SK-N-SH (cell line): ENCODE measurements around the gene PROX1. TPM values are rescaled to one million over a fixed set of nuclear protein-coding genes. Genes with fewer than 3 reads are reported as not detected.

Experiments
- CTCF ChIA-PET: fragments of 300-600, 350-600 bp; formaldehyde crosslinking; extraction: SDS; loops from one replicate; lab custom pipeline; 2021; lab: Yijun Ruan, JAX
- POLR2A ChIA-PET: fragments of 350-600 bp; sonication (Branson Sonifier 250); formaldehyde crosslinking; extraction: SDS; loops from one replicate; lab custom pipeline; 2020; ENCODE audit warnings: antibody characterized with exemption, inconsistent platforms; lab: Yijun Ruan, JAX
- DNase-seq: peaks from one replicate; pipeline ENCODE4 v3.0.0; 2012
- H2AFZ ChIP-seq: fragments of 200-600 bp; sonication (generic); 2 replicates; pipeline ENCODE4 v1.8.1; 2016; ENCODE audit warnings: antibody characterized with exemption, mild to moderate bottlenecking, low read depth
- H3F3A ChIP-seq: fragments of 200-600 bp; sonication (generic); replicated peaks from 2 replicates; pipeline ENCODE3; 2016; ENCODE audit warnings: antibody characterized with exemption, mild to moderate bottlenecking; ENCODE audit not compliant: insufficient read depth
- H3K27ac ChIP-seq, 2 experiments: fragments of 200-500 bp in 1 of 2; fragments of 200-600 bp in 1 of 2; sonication (Bioruptor generic) in 1 of 2; sonication (generic), shearing (Covaris generic) in 1 of 2; 2 replicates each; pipeline versions ENCODE4 v1.5.1 to v1.6.1; 2014 to 2016; ENCODE audit warnings: low read depth in 2 of 2, inconsistent platforms in 1 of 2, low read length in 1 of 2, mild to moderate bottlenecking in 1 of 2, mixed read lengths in 1 of 2
- H3K27me3 ChIP-seq: fragments of 200-600 bp; sonication (generic), shearing (Covaris generic); 2 replicates; pipeline ENCODE4 v1.6.1; 2016; ENCODE audit warnings: mixed run types; ENCODE audit not compliant: insufficient read depth
- H3K36me3 ChIP-seq, 2 experiments: fragments of 200-500 bp in 1 of 2; fragments of 200-600 bp in 1 of 2; sonication (Bioruptor generic) in 1 of 2; sonication (generic) in 1 of 2; replicated peaks in 1 of 2; 2 replicates each; pipeline versions ENCODE3 to v1.5.1; 2014 to 2016; ENCODE audit warnings: low read length in 1 of 2, mild to moderate bottlenecking in 1 of 2; ENCODE audit not compliant: insufficient read depth in 2 of 2, control insufficient read depth in 1 of 2
- H3K4me1 ChIP-seq, 2 experiments: fragments of 200-500 bp in 1 of 2; fragments of 200-600 bp in 1 of 2; sonication (Bioruptor generic) in 1 of 2; sonication (generic), shearing (Covaris generic) in 1 of 2; 2 replicates each; pipeline versions ENCODE4 v1.5.1 to v1.6.1; 2014 to 2016; ENCODE audit warnings: low read depth in 1 of 2, low read length in 1 of 2, mixed run types in 1 of 2; ENCODE audit not compliant: insufficient read depth in 2 of 2, control insufficient read depth in 1 of 2
- H3K4me2 ChIP-seq: fragments of 200-600 bp; sonication (generic), shearing (Covaris generic); 2 replicates; pipeline ENCODE4 v1.6.1; 2017; ENCODE audit warnings: mixed run types
- H3K4me3 ChIP-seq, 2 experiments: fragments of 200-500 bp in 1 of 2; fragments of 200-600 bp in 1 of 2; sonication (Bioruptor generic) in 1 of 2; sonication (generic), shearing (Covaris generic) in 1 of 2; 2 replicates each; pipeline versions ENCODE4 v1.5.1 to v1.8.1; 2014 to 2016; ENCODE audit warnings: low read depth in 2 of 2, inconsistent platforms in 1 of 2, low read length in 1 of 2, mild to moderate bottlenecking in 1 of 2, mixed read lengths in 1 of 2, moderate library complexity in 1 of 2
- H3K79me2 ChIP-seq: fragments of 200-600 bp; sonication (generic); 2 replicates; pipeline ENCODE4 v1.8.1; 2017; ENCODE audit warnings: mild to moderate bottlenecking; ENCODE audit not compliant: insufficient read depth
- H3K9ac ChIP-seq: fragments of 200-600 bp; sonication (generic); 2 replicates; pipeline ENCODE4 v1.6.1; 2017; ENCODE audit warnings: mixed run types
- H3K9me2 ChIP-seq: fragments of 200-600 bp; sonication (generic); 2 replicates; pipeline ENCODE4 v1.6.1; 2017; ENCODE audit warnings: mixed run types
- H3K9me3 ChIP-seq: fragments of 200-600 bp; sonication (generic); 2 replicates; pipeline ENCODE4 v1.6.1; 2017; ENCODE audit warnings: mixed run types, mild to moderate bottlenecking, moderate library complexity
- H4K20me1 ChIP-seq: fragments of 200-600 bp; sonication (generic); 2 replicates; pipeline ENCODE4 v1.6.1; 2017; ENCODE audit warnings: mild to moderate bottlenecking, mixed run types; ENCODE audit not compliant: insufficient read depth
- CHD2 ChIP-seq: fragments of 150-350 bp; IDR thresholded peaks from 2 replicates; pipeline ENCODE4 v1.6.1; 2018; ENCODE audit warnings: low read length; ENCODE audit not compliant: partially characterized antibody
- EZH2phosphoT487 ChIP-seq: fragments of 200-600 bp; sonication (generic); IDR thresholded peaks from 2 replicates; pipeline ENCODE4 v1.6.1; 2017; ENCODE audit warnings: low read depth, mixed run types, mild to moderate bottlenecking, antibody characterized with exemption, moderate library complexity, borderline replicate concordance
- MAX ChIP-seq: IDR thresholded peaks from 2 replicates; pipeline ENCODE4 v1.4.0; 2012; ENCODE audit warnings: low read depth
- POLR2AphosphoS5 ChIP-seq: IDR thresholded peaks from 2 replicates; pipeline ENCODE4 v1.6.1; 2012; ENCODE audit warnings: low read depth, low read length
- RAD21 ChIP-seq: IDR thresholded peaks from 2 replicates; pipeline ENCODE4 v1.6.1; 2012; ENCODE audit warnings: mild to moderate bottlenecking, low read length
- REST ChIP-seq: IDR thresholded peaks from 2 replicates; pipeline ENCODE4 v1.6.1; 2012; ENCODE audit warnings: mild to moderate bottlenecking, low read depth, low read length, moderate library complexity
- RXRA ChIP-seq: IDR thresholded peaks from 2 replicates; pipeline ENCODE4 v1.4.0; 2012; ENCODE audit warnings: low read depth, mild to moderate bottlenecking, borderline replicate concordance
- SMC3 ChIP-seq: IDR thresholded peaks from 2 replicates; pipeline ENCODE4 v1.6.1; 2012; ENCODE audit warnings: low read depth, low read length, improper control_type of control experiment
- TAF1 ChIP-seq: IDR thresholded peaks from 2 replicates; pipeline ENCODE4 v1.6.1; 2012; ENCODE audit warnings: low read depth, mild to moderate bottlenecking, low read length, moderate library complexity, borderline replicate concordance
- USF1 ChIP-seq: IDR thresholded peaks from 2 replicates; pipeline ENCODE4 v1.4.0; 2012; ENCODE audit warnings: low read depth, borderline replicate concordance
- WGBS: methylation state at CpG from one replicate; pipeline ENCODE4 v1.1.6; 2017; ENCODE audit warnings: low lambda C conversion rate; 5-methylcytosine and 5-hydroxymethylcytosine counted together
- polyA plus RNA-seq, 3 experiments: library from polyadenylated mRNA; depleted of rRNA; stranded (reverse); fragments of >200 nt; gene quantifications; 2 replicates each; pipeline ENCODE4 v1.2.3, GENCODE V29; 2012

Gene PROX1
- polyA plus RNA-seq, 1 of the 3 experiments (the other 2 are of a cell fraction) = 0.25 TPM

GRCh38 chr1:214044438-214045214 is 56.9 kb downstream of the PROX1 start:
- Histone ChIP-seq H3K9me2 (no peaks in the 10 kb centered on the region), H3K36me3 (peaks cover 0 to 4% of the 10 kb centered on the region in 2 experiments), H3K4me1 (peaks cover 0 to 5% of the 10 kb centered on the region in 2 experiments; a peak in 2 of 4 replicates)
- TF ChIP-seq MAX (no peak), REST (no peak), CHD2 (no peak), RXRA (no peak), POLR2AphosphoS5 (no peak), SMC3 (no peak), EZH2phosphoT487 (no peak), RAD21 (no peak), USF1 (no peak), TAF1 (no peak)
- TF ChIP-seq, all 33 proteins: peak for 0
- no peak overlapping the region for H3K4me3 ChIP-seq
- DNase-seq = no peak
- H4K20me1 ChIP-seq = no peaks in the 10 kb centered on the region
- H3K4me2 ChIP-seq = no peak overlapping the region
- no peaks in the 10 kb centered on the region for H3K79me2 ChIP-seq
- H3K27ac ChIP-seq = no peak overlapping the region
- POLR2A ChIA-PET = no interaction called here
- no peaks in the 10 kb centered on the region for H3K9me3 ChIP-seq
- H3F3A ChIP-seq = no peaks in the 10 kb centered on the region
- no peaks in the 10 kb centered on the region for H3K27me3 ChIP-seq
- 41% methylated on average over 4 of the region's 4 CpGs for WGBS
- no peak overlapping the region for H2AFZ ChIP-seq
- no peak overlapping the region for H3K9ac ChIP-seq
- CTCF ChIA-PET = interaction anchor here (0.8 to 1.3 kb wide), 2 partner anchors 20 to 78 kb away, joined by 3 read pairs; no protein-coding TSS in a partner anchor
